HCT116 (cell line): ENCODE data around the gene FHOD3. TPM values are rescaled to one million over a fixed set of nuclear protein-coding genes. Genes with fewer than 3 reads are reported as not detected.

Experiments
- ATAC-seq: fragments of 200-7000 bp; cut with Tn5 transposase; 2 replicates; pipeline ENCODE4 v1.9.1; 2020; ENCODE audit warnings: mild to moderate bottlenecking, moderate library complexity
- BruUV-seq: library from RNA; stranded (reverse); fragments of 400-500 nt; replicated peaks from 2 replicates; lab custom pipeline; 2021; lab: Mats Ljungman, UMichigan
- CTCF ChIA-PET: fragments of 300-600 bp; sonication (Branson Sonifier 250); formaldehyde crosslinking; loops from one replicate; lab custom pipeline; 2021; ENCODE audit warnings: antibody characterized with exemption; lab: Charles Lee
- POLR2A ChIA-PET: fragments of 300-600, 350-600 bp; sonication (Branson Sonifier 250); formaldehyde crosslinking; loops from one replicate; lab custom pipeline; 2021; ENCODE audit warnings: antibody characterized with exemption; lab: Charles Lee
- RAD21 ChIA-PET, 2 experiments: fragments of 300-600 bp; sonication (Branson Sonifier 250); formaldehyde crosslinking; loops; one replicate each; lab custom pipeline; 2023; ENCODE audit warnings: low total read pairs in 2 of 2; ENCODE audit not compliant: uncharacterized antibody in 2 of 2, unreplicated experiment in 2 of 2, low non-redundant PET in 1 of 2; lab: Charles Lee
- DNase-seq: peaks from one replicate; pipeline ENCODE4 v3.0.0-alpha.2; 2010; ENCODE audit warnings: low read depth, low spot score
- H2AFZ ChIP-seq: fragments of 200-600 bp; shearing (Covaris generic), sonication (generic); 2 replicates; pipeline ENCODE4 v1.6.1; 2017; ENCODE audit warnings: low read depth, mixed run types, mixed read lengths, antibody characterized with exemption, low read length; ENCODE audit not compliant: poor library complexity, severe bottlenecking
- H3K27ac ChIP-seq: 2 replicates; pipeline ENCODE4 v1.5.1; 2012; ENCODE audit warnings: low read depth, low read length
- H3K27me3 ChIP-seq: fragments of 200-600 bp; sonication (generic); 2 replicates; pipeline ENCODE4 v1.6.1; 2016; ENCODE audit warnings: mixed run types, low read length, mixed read lengths; ENCODE audit not compliant: insufficient read depth
- H3K36me3 ChIP-seq, 2 experiments: fragments of 200-500 bp in 1 of 2; fragments of 200-600 bp in 1 of 2; sonication (Bioruptor generic) in 1 of 2; sonication (generic) in 1 of 2; 2 replicates each; pipeline versions ENCODE4 v1.5.1 to v1.6.1; 2014 to 2016; ENCODE audit warnings: low read length in 2 of 2, inconsistent platforms in 1 of 2, mixed read lengths in 1 of 2, mixed run types in 1 of 2; ENCODE audit not compliant: insufficient read depth in 2 of 2, control insufficient read depth in 1 of 2
- H3K4me1 ChIP-seq, 2 experiments: fragments of 200-600 bp in 1 of 2; sonication (generic) in 1 of 2; 2 replicates each; pipeline versions ENCODE4 v1.5.1 to v1.6.1; 2012 to 2017; ENCODE audit warnings: low read length in 2 of 2, inconsistent platforms in 1 of 2, mild to moderate bottlenecking in 1 of 2, mixed read lengths in 1 of 2, mixed run types in 1 of 2, moderate library complexity in 1 of 2; ENCODE audit not compliant: insufficient read depth in 2 of 2, control insufficient read depth in 1 of 2
- H3K4me2 ChIP-seq: fragments of 200-600 bp; sonication (generic); 2 replicates; pipeline ENCODE4 v1.6.1; 2017; ENCODE audit warnings: mixed run types, low read length, mixed read lengths
- H3K4me3 ChIP-seq, 2 experiments: fragments of 200-600 bp in 1 of 2; sonication (generic) in 1 of 2; replicated peaks in 1 of 2; 2 replicates each; pipeline ENCODE4 v1.5.1; 2011 to 2016; ENCODE audit warnings: low read length in 2 of 2, control low read depth in 1 of 2, low read depth in 1 of 2, mild to moderate bottlenecking in 1 of 2, mixed read lengths in 1 of 2, mixed run types in 1 of 2
- H3K79me2 ChIP-seq: fragments of 200-600 bp; sonication (generic); 2 replicates; pipeline ENCODE4 v1.6.1; 2017; ENCODE audit warnings: mild to moderate bottlenecking, mixed run types, low read length, moderate library complexity, mixed read lengths; ENCODE audit not compliant: insufficient read depth
- H3K9ac ChIP-seq: fragments of 200-600 bp; sonication (generic); 2 replicates; pipeline ENCODE4 v1.6.1; 2016; ENCODE audit warnings: low read length, mixed read lengths
- H3K9me2 ChIP-seq: fragments of 200-600 bp; sonication (generic), shearing (Covaris generic); 2 replicates; pipeline ENCODE4 v1.6.1; 2017; ENCODE audit warnings: mixed run types, mild to moderate bottlenecking, moderate library complexity; ENCODE audit not compliant: insufficient read depth
- H3K9me3 ChIP-seq, 2 experiments: fragments of 200-500 bp in 1 of 2; fragments of 200-600 bp in 1 of 2; sonication (Bioruptor generic) in 1 of 2; sonication (generic) in 1 of 2; 2 replicates each; pipeline ENCODE4 v1.6.1; 2014 to 2017; ENCODE audit warnings: low read length in 2 of 2, mixed read lengths in 2 of 2, inconsistent platforms in 1 of 2, low read depth in 1 of 2, mild to moderate bottlenecking in 1 of 2, mixed run types in 1 of 2, moderate library complexity in 1 of 2; ENCODE audit not compliant: control insufficient read depth in 1 of 2, insufficient read depth in 1 of 2
- H4K20me1 ChIP-seq: fragments of 200-600 bp; sonication (generic), shearing (Covaris generic); 2 replicates; pipeline ENCODE4 v1.6.1; 2017; ENCODE audit warnings: mixed run types, mild to moderate bottlenecking, moderate library complexity; ENCODE audit not compliant: insufficient read depth
- CTCF ChIP-seq, 3 experiments: fragments of 200-600 bp in 1 of 3; sonication (generic) in 1 of 3; IDR thresholded peaks in 2 of 3; conservative IDR thresholded peaks in 1 of 3; 2 replicates each; pipeline ENCODE4 v1.5.1; 2012 to 2017; ENCODE audit warnings: low read depth in 2 of 3, low read length in 2 of 3, antibody characterized with exemption in 1 of 3, borderline replicate concordance in 1 of 3, control low read depth in 1 of 3, mild to moderate bottlenecking in 1 of 3, mixed read lengths in 1 of 3, mixed run types in 1 of 3, moderate library complexity in 1 of 3; ENCODE audit not compliant: insufficient read depth in 1 of 3
- EGR1 ChIP-seq: IDR thresholded peaks from 2 replicates; pipeline ENCODE4 v1.6.1; 2012; ENCODE audit warnings: low read depth
- EZH2 ChIP-seq: fragments of 200-600 bp; sonication (generic); IDR thresholded peaks from 2 replicates; pipeline ENCODE4 v1.6.1; 2017; ENCODE audit warnings: antibody characterized with exemption, mixed run types
- EZH2phosphoT487 ChIP-seq: fragments of 200-600 bp; IDR thresholded peaks from 2 replicates; pipeline ENCODE4 v1.6.1; 2018; ENCODE audit warnings: antibody characterized with exemption, borderline replicate concordance
- FOSL1 ChIP-seq: IDR thresholded peaks from 2 replicates; pipeline ENCODE4 v1.6.1; 2012; ENCODE audit warnings: low read depth
- MAX ChIP-seq: IDR thresholded peaks from 2 replicates; pipeline ENCODE4 v1.6.1; 2012
- POLR2AphosphoS5 ChIP-seq: IDR thresholded peaks from 2 replicates; pipeline ENCODE4 v1.6.1; 2011; ENCODE audit warnings: mild to moderate bottlenecking, low read depth, low read length, moderate library complexity
- RAD21 ChIP-seq: IDR thresholded peaks from 2 replicates; pipeline ENCODE4 v1.6.1; 2012; ENCODE audit warnings: low read depth, mild to moderate bottlenecking
- ZBTB33 ChIP-seq: IDR thresholded peaks from 2 replicates; pipeline ENCODE4 v1.6.1; 2011; ENCODE audit warnings: mild to moderate bottlenecking, low read length, moderate library complexity; ENCODE audit not compliant: insufficient replicate concordance; ENCODE audit errors: extremely low read depth
- ZFX ChIP-seq: fragments of 450-650 bp; IDR thresholded peaks from 2 replicates; pipeline ENCODE4 v1.6.1; 2017
- intact Hi-C: fragments of 100-400 bp; cut with micrococcal nuclease; formaldehyde crosslinking; loops from 2 replicates; pipeline ENCODE4 v1.10.0; 2022
- total RNA-seq: library from RNA; stranded (reverse); gene quantifications from one replicate; pipeline ENCODE4 v1.2.1, GENCODE V29; 2021; ENCODE audit not compliant: unreplicated experiment

Gene FHOD3
- total RNA-seq, 1 experiment from 2014 or later = 4.0 TPM

GRCh38 chr18:36770315-36770946, 472.9 kb downstream of the FHOD3 start:
- TF ChIP-seq EZH2 (no peak), FOSL1 (no peak), POLR2AphosphoS5 (no peak), MAX (no peak), ZFX (no peak), RAD21 (no peak), ZBTB33 (no peak), CTCF (IDR thresholded peaks at IDR 0.05 in 2 of 3, conservative IDR thresholded peaks at IDR 0.05 in 1 of 3; ENCODE audit: borderline replicate concordance in 1 of 3, insufficient read depth in 1 of 3, low read depth in 2 of 3, low read length in 2 of 3) (no peak), EGR1 (no peak), EZH2phosphoT487 (no peak)
- TF ChIP-seq, all 23 proteins: peak for 0
- Histone ChIP-seq H3K4me2 (no peak overlapping the region), H3K9me3 (no peaks in the 10 kb centered on the region), H3K4me1 (no peaks in the 10 kb centered on the region), H3K27ac (no peak overlapping the region), H3K4me3 (no peak overlapping the region), H2AFZ (no peak overlapping the region), H3K9me2 (no peaks in the 10 kb centered on the region), H4K20me1 (no peaks in the 10 kb centered on the region), H3K9ac (no peak overlapping the region), H3K36me3 (no peaks in the 10 kb centered on the region), H3K27me3 (no peaks in the 10 kb centered on the region), H3K79me2 (no peaks in the 10 kb centered on the region)
- intact Hi-C loops = no loop called here
- no TSS peak for BruUV-seq
- POLR2A ChIA-PET = no interaction called here
- ATAC-seq (no peak), DNase-seq (no peak)
- RAD21 ChIA-PET = no interaction called here
- CTCF ChIA-PET = no interaction called here
